ENCODE results near the gene SYDE2. TPM values are rescaled to one million over a fixed set of nuclear protein-coding genes. Genes with fewer than 3 reads are reported as not detected.

The SYDE2 gene
- total RNA-seq, 2 experiments from 2014 or later = 2.7 to 2.8 TPM

- Mint-ChIP-seq H3K4me1 (ENCODE audit: low read depth) (peaks cover 9% of the 10 kb centered on the region), H3K36me3 (peaks cover 4% of the 10 kb centered on the region), H3K9me3 (no peaks in the 10 kb centered on the region), H3K27me3 (no peaks in the 10 kb centered on the region), H3K4me3 (no peak overlapping the region), H3K27ac (no peak overlapping the region)
- ChIA-PET CTCF (no interaction called here), POLR2A (no interaction called here)
- no peak for DNase-seq
- intact Hi-C loops (cut with micrococcal nuclease) = no loop called here
These were observed 16.6 kb downstream of the SYDE2 start for GRCh38 chr1:85184245-85184644.

- Mint-ChIP-seq H3K9me3 (no peaks in the 10 kb centered on the region), H3K4me3 (no peak overlapping the region), H3K4me1 (ENCODE audit: low read depth) (peaks cover 12% of the 10 kb centered on the region), H3K36me3 (peaks cover 2% of the 10 kb centered on the region), H3K27me3 (no peaks in the 10 kb centered on the region), H3K27ac (no peak overlapping the region)
- DNase-seq = no peak
- CTCF ChIA-PET = interaction anchor here (1.3 kb wide), 1 partner anchor 238 kb away, joined by 4 read pairs; no protein-coding TSS in a partner anchor
- intact Hi-C loops (cut with micrococcal nuclease) = no loop called here
- POLR2A ChIA-PET = no interaction called here
These were observed 18.1 kb downstream of the SYDE2 start for GRCh38 chr1:85182700-85183099.

DNA sequence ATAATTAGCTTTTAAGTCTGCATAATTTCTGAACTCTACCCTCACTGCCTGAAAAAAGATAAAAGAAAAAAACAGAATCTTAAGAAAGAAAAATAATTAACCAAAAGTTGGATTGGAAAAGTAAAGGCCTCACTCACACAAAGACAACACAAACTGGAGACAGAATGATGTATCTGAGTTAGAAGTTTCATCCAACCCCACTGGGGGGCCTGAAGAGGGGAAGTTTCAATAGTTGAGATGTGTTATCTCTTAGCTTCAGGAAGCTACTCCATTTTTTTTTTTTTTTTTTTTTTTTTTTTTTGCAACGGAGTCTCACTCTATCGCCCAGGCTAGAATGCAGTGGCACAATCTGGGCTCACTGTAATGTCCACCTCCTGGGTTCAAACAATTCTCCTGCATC lies 19.9 kb downstream of the SYDE2 start:
- peaks cover 2% of the 10 kb centered on the region for H3K36me3 Mint-ChIP-seq

DNA sequence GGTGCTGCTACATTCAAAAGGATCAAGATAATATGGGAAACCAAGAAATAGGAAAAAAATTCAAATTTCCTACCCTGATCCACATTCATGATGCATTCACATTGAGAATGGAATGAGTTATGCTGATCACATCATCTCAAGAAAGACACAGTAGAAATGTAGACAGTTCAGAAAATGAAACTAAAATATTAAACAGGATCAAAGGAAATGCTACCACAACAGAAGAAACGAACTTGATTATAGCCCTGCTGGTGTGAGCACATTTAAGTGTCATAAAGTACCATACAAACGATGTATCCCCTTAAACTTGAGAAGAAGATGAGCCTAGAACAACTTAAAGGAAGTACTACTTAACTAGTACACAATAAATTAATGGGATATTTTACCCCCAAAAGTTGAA lies 21.3 kb downstream of the SYDE2 start:
- H3K4me1 Mint-ChIP-seq (ENCODE audit: low read depth) = peaks cover 12% of the 10 kb centered on the region
- POLR2A ChIA-PET = no interaction called here
- H3K27me3 Mint-ChIP-seq = no peaks in the 10 kb centered on the region
- CTCF ChIA-PET = no interaction called here
- intact Hi-C loops (cut with micrococcal nuclease) = loop anchor here (2.0 kb wide), 1 partner anchor 21 kb away; the partner anchor contains the start of gene SYDE2
- peaks cover 2% of the 10 kb centered on the region for H3K36me3 Mint-ChIP-seq
- no peak for DNase-seq
- no peak overlapping the region for H3K27ac Mint-ChIP-seq
- H3K4me3 Mint-ChIP-seq = no peak overlapping the region
- no peaks in the 10 kb centered on the region for H3K9me3 Mint-ChIP-seq

More for the DNA sequence above, 19.9 kb downstream of the SYDE2 start:
- Mint-ChIP-seq H3K27ac (no peak overlapping the region), H3K4me3 (no peak overlapping the region), H3K27me3 (no peaks in the 10 kb centered on the region), H3K9me3 (no peaks in the 10 kb centered on the region), H3K4me1 (ENCODE audit: low read depth) (peaks cover 12% of the 10 kb centered on the region)
- ChIA-PET CTCF (interaction anchor here (0.9 kb wide), 1 partner anchor 79 kb away, joined by 4 read pairs; the partner anchor contains the start of gene C1orf52), POLR2A (no interaction called here)
- intact Hi-C loops (cut with micrococcal nuclease) = no loop called here
- DNase-seq = no peak

GRCh38 chr1:85178396-85178795 lies 22.4 kb downstream of the SYDE2 start:
- intact Hi-C loops (cut with micrococcal nuclease) = loop anchor here (2.0 kb wide), 1 partner anchor 22 kb away; the partner anchor contains the start of gene SYDE2
- H3K9me3 Mint-ChIP-seq = no peaks in the 10 kb centered on the region
- no peak for DNase-seq
- H3K27ac Mint-ChIP-seq = no peak overlapping the region
- no peaks in the 10 kb centered on the region for H3K27me3 Mint-ChIP-seq
- H3K36me3 Mint-ChIP-seq = peaks cover 2% of the 10 kb centered on the region
- peaks cover 12% of the 10 kb centered on the region for H3K4me1 Mint-ChIP-seq (ENCODE audit: low read depth)
- ChIA-PET POLR2A (no interaction called here), CTCF (interaction anchor here (1.1 kb wide), 1 partner anchor 81 kb away, joined by 3 read pairs; the partner anchor contains the start of gene C1orf52)
- no peak overlapping the region for H3K4me3 Mint-ChIP-seq

DNA sequence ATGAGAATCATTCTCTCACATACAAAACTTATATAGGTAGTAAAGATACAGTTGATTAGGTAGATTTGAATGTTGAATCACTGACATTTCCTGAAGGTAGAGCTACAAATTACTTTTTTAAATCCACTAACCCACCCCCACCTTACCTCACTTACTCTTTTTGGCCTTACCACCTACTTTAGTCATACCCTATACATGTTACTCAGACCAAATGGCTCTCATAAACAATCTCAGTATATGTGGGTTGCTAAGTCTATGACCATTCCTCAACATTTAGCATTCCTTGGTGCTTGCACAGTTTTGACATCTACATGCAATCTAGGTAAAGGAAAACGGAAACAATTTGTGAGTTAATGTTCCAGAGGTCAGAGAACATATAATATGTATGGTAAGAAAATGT lies 26.3 kb downstream of the SYDE2 start:
- Mint-ChIP-seq H3K27me3 (no peaks in the 10 kb centered on the region), H3K9me3 (no peaks in the 10 kb centered on the region), H3K4me1 (ENCODE audit: low read depth) (peaks cover 16% of the 10 kb centered on the region), H3K36me3 (no peaks in the 10 kb centered on the region), H3K4me3 (no peak overlapping the region), H3K27ac (no peak overlapping the region)
- ChIA-PET CTCF (interaction anchor here (1.1 kb wide), 1 partner anchor 229 kb away, joined by 3 read pairs; no protein-coding TSS in a partner anchor), POLR2A (no interaction called here)
- no peak for DNase-seq
- intact Hi-C loops (cut with micrococcal nuclease) = no loop called here

DNA sequence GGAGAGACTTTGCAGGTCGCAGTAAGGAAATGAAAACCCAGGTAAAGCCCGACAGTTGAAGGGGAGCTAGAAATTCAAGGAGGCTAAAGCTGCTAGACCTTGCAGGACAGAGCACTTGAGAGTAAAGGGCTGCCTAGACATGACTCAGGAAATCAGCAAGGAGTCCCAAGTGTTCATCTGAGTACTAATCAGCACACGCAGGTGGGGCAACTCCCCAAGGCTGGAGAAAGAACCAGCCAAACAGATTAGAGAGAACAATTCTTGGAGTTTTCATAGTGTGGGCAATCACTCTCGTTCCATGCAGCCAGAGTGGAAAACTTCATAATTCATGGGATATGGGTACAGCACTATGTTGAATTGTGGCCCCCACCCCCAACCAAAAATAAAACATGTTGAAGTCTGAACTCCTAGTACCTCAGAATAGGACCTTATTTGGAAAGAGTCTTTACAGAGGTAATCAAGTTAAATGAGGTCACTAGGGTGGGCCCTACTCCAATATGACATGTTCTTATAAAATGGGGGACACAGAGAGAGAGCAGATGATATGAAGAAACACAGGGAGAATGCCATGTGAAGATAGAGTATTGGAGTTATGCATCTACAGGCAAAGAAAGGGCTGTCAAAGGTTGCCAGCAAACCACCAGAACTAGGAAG lies 28.0 kb downstream of the SYDE2 start:
- POLR2A ChIA-PET = no interaction called here
- H3K4me1 Mint-ChIP-seq (ENCODE audit: low read depth) = peaks cover 10% of the 10 kb centered on the region

GRCh38 chr1:85171721-85172120 lies 29.1 kb downstream of the SYDE2 start:
- Mint-ChIP-seq H3K9me3 (no peaks in the 10 kb centered on the region), H3K27me3 (no peaks in the 10 kb centered on the region), H3K27ac (no peak overlapping the region), H3K36me3 (no peaks in the 10 kb centered on the region), H3K4me1 (ENCODE audit: low read depth) (peaks cover 10% of the 10 kb centered on the region), H3K4me3 (no peak overlapping the region)
- ChIA-PET POLR2A (no interaction called here), CTCF (no interaction called here)
- DNase-seq = no peak
- intact Hi-C loops (cut with micrococcal nuclease) = no loop called here

More for the DNA sequence above, 28.0 kb downstream of the SYDE2 start:
- CTCF ChIA-PET = interaction anchor here (0.7 kb wide), 1 partner anchor 19 kb away, joined by 3 read pairs; no protein-coding TSS in a partner anchor
- no peak for DNase-seq
- Mint-ChIP-seq H3K27me3 (no peaks in the 10 kb centered on the region), H3K9me3 (no peaks in the 10 kb centered on the region), H3K4me3 (no peak overlapping the region), H3K36me3 (no peaks in the 10 kb centered on the region), H3K27ac (no peak overlapping the region)
- intact Hi-C loops (cut with micrococcal nuclease) = no loop called here

GRCh38 chr1:85168884-85169283 lies 31.9 kb downstream of the SYDE2 start:
- ChIA-PET CTCF (no interaction called here), POLR2A (no interaction called here)
- Mint-ChIP-seq H3K36me3 (no peaks in the 10 kb centered on the region), H3K9me3 (no peaks in the 10 kb centered on the region), H3K4me3 (no peak overlapping the region), H3K27me3 (no peaks in the 10 kb centered on the region), H3K27ac (no peak overlapping the region), H3K4me1 (ENCODE audit: low read depth) (peaks cover 10% of the 10 kb centered on the region)
- no peak for DNase-seq
- intact Hi-C loops (cut with micrococcal nuclease) = no loop called here

- Mint-ChIP-seq H3K9me3 (no peaks in the 10 kb centered on the region), H3K4me3 (no peak overlapping the region), H3K27ac (no peak overlapping the region), H3K36me3 (peaks cover 5% of the 10 kb centered on the region), H3K4me1 (ENCODE audit: low read depth) (peaks cover 3% of the 10 kb centered on the region), H3K27me3 (no peaks in the 10 kb centered on the region)
- ChIA-PET POLR2A (interaction anchor here (0.6 kb wide), 1 partner anchor 50 kb away, joined by 3 read pairs; no protein-coding TSS in a partner anchor), CTCF (interaction anchor here (0.7 to 1.1 kb wide), 2 partner anchors 94 to 222 kb away, joined by 3 read pairs; no protein-coding TSS in a partner anchor)
- intact Hi-C loops (cut with micrococcal nuclease) = no loop called here
- no peak for DNase-seq
These were observed 34.5 kb downstream of the SYDE2 start for GRCh38 chr1:85166351-85166750.

DNA sequence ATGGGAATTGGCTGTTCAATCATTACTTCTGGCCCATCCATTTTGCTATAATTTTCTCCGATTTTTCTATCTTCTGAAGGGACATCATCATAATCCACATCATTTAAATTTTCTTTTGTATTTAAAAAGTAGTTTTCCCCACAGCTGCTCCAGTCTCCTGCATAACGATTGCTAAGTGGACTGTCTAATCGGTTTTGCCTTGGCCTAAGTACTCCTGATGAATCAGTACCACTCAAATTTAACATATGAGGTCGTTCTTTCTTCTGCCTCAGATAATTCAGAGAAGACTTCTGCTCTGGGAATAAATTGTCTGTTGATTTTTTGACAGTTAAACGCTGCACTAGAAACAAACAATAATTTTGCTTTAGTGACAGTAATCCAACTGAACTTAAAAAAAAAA lies 41.9 kb downstream of the SYDE2 start:
- ChIA-PET CTCF (interaction anchor here (1.9 kb wide), 1 partner anchor 214 kb away, joined by 5 read pairs; no protein-coding TSS in a partner anchor), POLR2A (no interaction called here)
- H3K9me3 Mint-ChIP-seq = no peaks in the 10 kb centered on the region
- no peak for DNase-seq
- no peaks in the 10 kb centered on the region for H3K27me3 Mint-ChIP-seq
- H3K36me3 Mint-ChIP-seq = peaks cover 5% of the 10 kb centered on the region
- intact Hi-C loops (cut with micrococcal nuclease) = no loop called here
- H3K4me1 Mint-ChIP-seq (ENCODE audit: low read depth) = no peaks in the 10 kb centered on the region
- H3K4me3 Mint-ChIP-seq = no peak overlapping the region
- H3K27ac Mint-ChIP-seq = no peak overlapping the region

DNA sequence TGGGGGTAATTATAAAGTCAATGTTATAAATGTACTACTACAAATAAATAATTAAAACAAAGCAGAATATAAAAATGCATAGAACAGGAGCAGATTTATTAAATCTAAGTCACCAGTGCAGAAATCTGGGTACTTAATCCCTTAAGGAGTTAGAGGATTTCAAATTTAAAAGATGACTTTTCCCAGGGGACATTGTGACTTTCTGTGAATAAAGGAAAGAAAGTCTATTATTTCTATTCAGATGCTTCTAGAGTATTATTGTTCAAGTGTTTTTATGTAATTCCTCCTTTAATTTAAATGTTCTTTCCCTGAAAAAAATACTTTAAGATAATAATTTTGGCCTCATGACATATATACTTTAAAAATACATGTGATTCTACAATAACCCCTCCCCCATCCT lies 43.4 kb downstream of the SYDE2 start:
- POLR2A ChIA-PET = no interaction called here
- H3K4me3 Mint-ChIP-seq = no peak overlapping the region
- DNase-seq = no peak
- no peaks in the 10 kb centered on the region for H3K9me3 Mint-ChIP-seq
- H3K4me1 Mint-ChIP-seq (ENCODE audit: low read depth) = no peaks in the 10 kb centered on the region
- CTCF ChIA-PET = no interaction called here
- H3K36me3 Mint-ChIP-seq = peaks cover 2% of the 10 kb centered on the region
- H3K27ac Mint-ChIP-seq = no peak overlapping the region
- no peaks in the 10 kb centered on the region for H3K27me3 Mint-ChIP-seq
- intact Hi-C loops (cut with micrococcal nuclease) = no loop called here
